WTC11 (cell line): ENCODE results near the gene EEIG1.

Experiments used
- ATF3 ChIP-seq: sonication (generic); formaldehyde crosslinking; conservative IDR thresholded peaks from 2 replicates; pipeline ENCODE4 v1.8.1; 2022; ENCODE audit warnings: mild to moderate bottlenecking, missing genetic modification reagents
- CREB1 ChIP-seq: sonication (generic); formaldehyde crosslinking; IDR thresholded peaks from 2 replicates; pipeline ENCODE4 v1.8.0; 2023; ENCODE audit warnings: mild to moderate bottlenecking, missing genetic modification reagents
- CTCF ChIP-seq: fragments of 200-600 bp; IDR thresholded peaks from 2 replicates; pipeline ENCODE4 v1.8.0; 2022; ENCODE audit warnings: antibody characterized with exemption
- MLX ChIP-seq: sonication (generic); formaldehyde crosslinking; IDR thresholded peaks from 2 replicates; pipeline ENCODE4 v1.8.1; 2023; ENCODE audit warnings: mild to moderate bottlenecking, missing genetic modification reagents, moderate library complexity
- NFE2L1 ChIP-seq: sonication (generic); formaldehyde crosslinking; IDR thresholded peaks from 2 replicates; pipeline ENCODE4 v1.8.1; 2023; ENCODE audit warnings: missing genetic modification reagents
- NR2C2 ChIP-seq: sonication (generic); formaldehyde crosslinking; IDR thresholded peaks from 2 replicates; pipeline ENCODE4 v1.8.0; 2022; ENCODE audit warnings: mild to moderate bottlenecking, missing genetic modification reagents
- TEAD1 ChIP-seq: sonication (generic); formaldehyde crosslinking; IDR thresholded peaks from 2 replicates; pipeline ENCODE4 v1.8.0; 2022; ENCODE audit warnings: mild to moderate bottlenecking, missing genetic modification reagents
- USF1 ChIP-seq: sonication (generic); formaldehyde crosslinking; IDR thresholded peaks from 2 replicates; pipeline ENCODE4 v1.8.0; 2022; ENCODE audit warnings: mild to moderate bottlenecking, missing genetic modification reagents
- ZMAT4 ChIP-seq: fragments of 250-450 bp; sonication (Bioruptor Pico); IDR thresholded peaks from 2 replicates; pipeline ENCODE4 v1.9.0; 2021; ENCODE audit warnings: mild to moderate bottlenecking
- ZNF263 ChIP-seq: sonication (generic); formaldehyde crosslinking; IDR thresholded peaks from 2 replicates; pipeline ENCODE4 v1.8.1; 2022; ENCODE audit warnings: low read depth, mild to moderate bottlenecking, moderate library complexity, missing genetic modification reagents
- ZNF512 ChIP-seq: sonication (generic); formaldehyde crosslinking; IDR thresholded peaks from 2 replicates; pipeline ENCODE4 v1.8.1; 2022; ENCODE audit warnings: missing genetic modification reagents, borderline replicate concordance

- TF ChIP-seq MLX (CRISPR knock-in tag) = no peak
- TF ChIP-seq NR2C2 (CRISPR knock-in tag) = no peak
- TF ChIP-seq ATF3 (CRISPR knock-in tag) = no peak
- no peak for TF ChIP-seq TEAD1 (CRISPR knock-in tag)
- no peak for TF ChIP-seq CREB1 (CRISPR knock-in tag)
- TF ChIP-seq NFE2L1 = no peak
- no peak for TF ChIP-seq CTCF
- no peak for TF ChIP-seq ZMAT4
- TF ChIP-seq ZNF512 (CRISPR knock-in tag) = no peak
- no peak for TF ChIP-seq ZNF263 (CRISPR knock-in tag)
- no peak for TF ChIP-seq USF1 (CRISPR knock-in tag)
Measured at GRCh38 chr9:127968700-127969383, 11.9 kb downstream of the EEIG1 start.
